Testis (tissue), 2 donors: ENCODE results near the gene SLC28A3.

Source experiments
- CTCF ChIP-seq, 3 experiments: fragments of 450-650 bp in 2 of 3; fragments of 200-600 bp in 1 of 3; sonication (generic) in 1 of 3; IDR thresholded peaks; one replicate each; pipeline ENCODE4 v1.5.1; 2016 to 2019; ENCODE audit warnings: antibody characterized with exemption in 3 of 3, mild to moderate bottlenecking in 2 of 3, moderate library complexity in 1 of 3
- POLR2A ChIP-seq: fragments of 450-650 bp; IDR thresholded peaks from one replicate; pipeline ENCODE4 v1.6.1; 2017; ENCODE audit warnings: antibody characterized with exemption, mild to moderate bottlenecking, moderate library complexity

- TF ChIP-seq POLR2A = no peak
- TF ChIP-seq CTCF (IDR thresholded peaks at IDR 0.05) = no peak
These were observed 34.9 kb downstream of the SLC28A3 start for GRCh38 chr9:84305497-84306131.
